Upper lobe of right lung (tissue), 1 donor: Measurements from ENCODE around the gene RIN1. TPM values are rescaled to one million over a fixed set of nuclear protein-coding genes. Genes with fewer than 3 reads are reported as not detected.
"Not testable (repeated sequence)": the region's sequence is repeated elsewhere in the genome, so short reads cannot be mapped to it uniquely, and the experiment has no call there.

Experiments used
- ATAC-seq: fragments of 200-7000 bp; cut with Tn5 transposase; one replicate; pipeline ENCODE4 v1.9.1; 2020; ENCODE audit warnings: mild to moderate bottlenecking, moderate library complexity
- DNase-seq: peaks from one replicate; pipeline ENCODE4 v3.0.0-alpha.2; 2020
- H3K27ac ChIP-seq: fragments of 200-600 bp; one replicate; pipeline ENCODE4 v1.8.0; 2022
- H3K27me3 ChIP-seq: fragments of 200-600 bp; one replicate; pipeline ENCODE4 v1.8.0; 2022; ENCODE audit warnings: mild to moderate bottlenecking
- H3K36me3 ChIP-seq: fragments of 200-600 bp; one replicate; pipeline ENCODE4 v1.8.0; 2022
- H3K4me1 ChIP-seq: fragments of 200-600 bp; one replicate; pipeline ENCODE4 v1.8.0; 2022
- H3K4me3 ChIP-seq: fragments of 200-600 bp; one replicate; pipeline ENCODE4 v1.8.0; 2022; ENCODE audit warnings: mild to moderate bottlenecking
- H3K9me3 ChIP-seq: fragments of 200-600 bp; one replicate; pipeline ENCODE4 v1.8.0; 2022
- intact Hi-C: fragments of 100-400 bp; cut with DNase I; formaldehyde crosslinking; loops from one replicate; pipeline ENCODE4 v1.11.0; 2022
- long read RNA-seq: library from polyadenylated mRNA; unstranded; transcript quantifications from one replicate; pipeline ENCODE4 v2.0.0, GENCODE V29; 2021
- total RNA-seq: library from RNA; stranded (reverse); fragmentation: NEBNext Ultra II Directional; extraction: Animal tissue kit (Norgen Biotek cat#: 25700); gene quantifications from one replicate; pipeline ENCODE4 v1.2.1, GENCODE V29; 2021
- TF ChIP-seq, protein P1 (sequence below): fragments of 200-600 bp; IDR thresholded peaks from one replicate; pipeline ENCODE4 v1.8.0; 2022; ENCODE audit warnings: antibody characterized with exemption
- donor health status: DM: no; HTN: yes; CAD: no; lungs with severe emphysema.

RIN1 gene, protein sequence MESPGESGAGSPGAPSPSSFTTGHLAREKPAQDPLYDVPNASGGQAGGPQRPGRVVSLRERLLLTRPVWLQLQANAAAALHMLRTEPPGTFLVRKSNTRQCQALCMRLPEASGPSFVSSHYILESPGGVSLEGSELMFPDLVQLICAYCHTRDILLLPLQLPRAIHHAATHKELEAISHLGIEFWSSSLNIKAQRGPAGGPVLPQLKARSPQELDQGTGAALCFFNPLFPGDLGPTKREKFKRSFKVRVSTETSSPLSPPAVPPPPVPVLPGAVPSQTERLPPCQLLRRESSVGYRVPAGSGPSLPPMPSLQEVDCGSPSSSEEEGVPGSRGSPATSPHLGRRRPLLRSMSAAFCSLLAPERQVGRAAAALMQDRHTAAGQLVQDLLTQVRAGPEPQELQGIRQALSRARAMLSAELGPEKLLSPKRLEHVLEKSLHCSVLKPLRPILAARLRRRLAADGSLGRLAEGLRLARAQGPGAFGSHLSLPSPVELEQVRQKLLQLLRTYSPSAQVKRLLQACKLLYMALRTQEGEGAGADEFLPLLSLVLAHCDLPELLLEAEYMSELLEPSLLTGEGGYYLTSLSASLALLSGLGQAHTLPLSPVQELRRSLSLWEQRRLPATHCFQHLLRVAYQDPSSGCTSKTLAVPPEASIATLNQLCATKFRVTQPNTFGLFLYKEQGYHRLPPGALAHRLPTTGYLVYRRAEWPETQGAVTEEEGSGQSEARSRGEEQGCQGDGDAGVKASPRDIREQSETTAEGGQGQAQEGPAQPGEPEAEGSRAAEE
- total RNA-seq: 7.4 TPM
- long read RNA-seq, transcript RIN1-201 (10 exons, 2,693 nt): major isoform, 5 of 13 reads
- long read RNA-seq, partial matches to known transcripts: 1 of 13 reads
- long read RNA-seq, other reads (novel, unspliced or antisense): 6 of 13 reads

DNA sequence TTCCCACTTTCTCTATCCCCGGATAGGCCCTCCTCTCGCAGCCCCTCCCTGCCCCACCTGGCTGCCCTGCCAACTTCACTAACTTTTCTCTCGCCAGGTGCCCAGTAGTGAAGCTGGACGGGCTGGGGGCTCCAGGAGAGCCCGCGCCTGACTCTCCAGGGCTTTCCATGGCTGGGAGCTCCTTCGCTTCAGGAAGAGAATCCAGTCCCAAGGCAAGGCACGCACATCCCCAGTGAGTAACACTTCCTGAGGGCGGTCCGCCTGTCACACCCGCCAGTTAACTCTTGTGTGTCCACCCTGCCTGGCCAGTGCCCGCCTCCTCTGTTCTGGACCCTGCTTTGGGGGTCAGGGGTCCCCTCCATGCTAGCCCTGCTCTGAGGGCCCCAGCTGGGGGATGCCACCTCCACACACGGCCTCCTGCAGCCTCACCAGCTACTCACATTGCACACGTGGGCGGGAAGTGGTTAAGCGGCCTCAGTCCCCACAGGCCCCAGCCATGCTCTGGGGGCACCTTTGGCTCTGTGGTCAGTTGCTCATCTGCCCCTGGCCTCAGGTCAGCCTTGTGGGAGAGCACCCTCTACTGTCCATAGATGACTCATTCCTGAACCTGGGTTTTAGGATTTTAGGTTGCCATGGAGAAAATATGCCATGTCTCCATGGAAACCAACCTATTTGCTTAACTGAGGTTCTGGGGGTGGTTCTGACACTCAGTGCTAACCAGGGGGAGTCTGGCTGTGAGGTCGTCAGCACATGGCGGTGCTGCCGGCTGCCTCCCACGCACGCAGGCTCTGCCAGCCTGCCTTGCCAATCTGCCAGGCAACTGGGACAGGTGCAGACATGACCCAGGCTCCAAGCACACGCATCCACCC is at the start of gene RIN1:
Gene RIN1 (minus strand): TSS at position 201 of the 869 bp plus-strand sequence. CDS start 32 bp downstream, at position 169.
- no peaks in the 10 kb centered on the region for H3K27me3 ChIP-seq
- TF ChIP-seq, protein P1, sequence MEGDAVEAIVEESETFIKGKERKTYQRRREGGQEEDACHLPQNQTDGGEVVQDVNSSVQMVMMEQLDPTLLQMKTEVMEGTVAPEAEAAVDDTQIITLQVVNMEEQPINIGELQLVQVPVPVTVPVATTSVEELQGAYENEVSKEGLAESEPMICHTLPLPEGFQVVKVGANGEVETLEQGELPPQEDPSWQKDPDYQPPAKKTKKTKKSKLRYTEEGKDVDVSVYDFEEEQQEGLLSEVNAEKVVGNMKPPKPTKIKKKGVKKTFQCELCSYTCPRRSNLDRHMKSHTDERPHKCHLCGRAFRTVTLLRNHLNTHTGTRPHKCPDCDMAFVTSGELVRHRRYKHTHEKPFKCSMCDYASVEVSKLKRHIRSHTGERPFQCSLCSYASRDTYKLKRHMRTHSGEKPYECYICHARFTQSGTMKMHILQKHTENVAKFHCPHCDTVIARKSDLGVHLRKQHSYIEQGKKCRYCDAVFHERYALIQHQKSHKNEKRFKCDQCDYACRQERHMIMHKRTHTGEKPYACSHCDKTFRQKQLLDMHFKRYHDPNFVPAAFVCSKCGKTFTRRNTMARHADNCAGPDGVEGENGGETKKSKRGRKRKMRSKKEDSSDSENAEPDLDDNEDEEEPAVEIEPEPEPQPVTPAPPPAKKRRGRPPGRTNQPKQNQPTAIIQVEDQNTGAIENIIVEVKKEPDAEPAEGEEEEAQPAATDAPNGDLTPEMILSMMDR: peak; percentile 36
- peak; percentile 78 for DNase-seq
- intact Hi-C loops: no loop called here
- no peaks in the 10 kb centered on the region for H3K9me3 ChIP-seq
- ATAC-seq: peak; percentile 70
- H3K36me3 ChIP-seq: peaks cover 44% of the 10 kb centered on the region
- peak within 1 kb of the TSS; percentile 75 for H3K27ac ChIP-seq
- H3K4me3 ChIP-seq: peak within 1 kb of the TSS; percentile 73
- H3K4me1 ChIP-seq: peaks cover 25% of the 10 kb centered on the region

DNA sequence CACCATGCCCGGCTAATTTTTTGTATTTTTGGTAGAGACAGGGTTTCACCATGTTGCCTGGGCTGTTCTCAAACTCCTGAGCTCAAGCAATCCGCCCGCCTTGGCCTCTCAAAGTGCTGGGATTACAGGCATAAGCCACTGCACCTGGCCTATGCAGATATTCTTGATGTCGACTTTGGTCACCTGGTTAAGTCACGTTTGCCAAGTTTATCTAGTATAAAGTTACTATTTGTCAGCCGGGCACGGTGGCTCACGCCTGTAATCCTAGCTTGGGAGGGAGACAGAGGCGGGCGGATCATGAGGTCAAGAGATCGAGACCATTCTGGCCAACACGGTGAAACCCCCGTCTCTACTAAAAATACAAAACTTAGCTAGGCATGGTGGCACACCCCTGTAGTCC is 48.1 kb upstream of the RIN1 start:
- H3K27me3 ChIP-seq, DNase-seq, H3K27ac ChIP-seq, H3K9me3 ChIP-seq, ATAC-seq, H3K4me3 ChIP-seq, H3K36me3 ChIP-seq, H3K4me1 ChIP-seq: not testable (repeated sequence)
- intact Hi-C loops: loop anchor here (10.0 kb wide), 1 partner anchor 70 kb away; the partner anchor contains the start of gene CD248

DNA sequence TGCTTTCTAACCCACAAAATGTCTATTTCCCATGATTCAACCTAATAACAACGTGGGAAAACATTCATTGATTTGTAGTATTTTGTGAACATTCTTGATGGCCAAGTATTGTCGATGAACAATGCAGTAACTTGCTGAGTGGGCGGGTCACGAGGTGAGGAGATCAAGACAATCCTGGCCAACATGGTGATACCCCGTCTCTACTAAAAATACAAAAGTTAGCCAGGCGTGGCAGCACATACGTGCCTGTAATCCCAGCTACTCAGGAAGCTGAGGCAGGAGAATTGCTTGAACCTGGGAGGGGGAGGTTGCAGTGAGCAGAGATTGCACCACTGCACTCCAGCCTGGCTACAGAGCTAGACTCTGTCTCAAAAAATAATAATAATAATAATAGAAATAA is 44.0 kb upstream of the RIN1 start:
- intact Hi-C loops: loop anchor here (10.0 kb wide), 1 partner anchor 65 kb away; the partner anchor contains the start of gene CD248
- not testable (repeated sequence) for DNase-seq, ATAC-seq

DNA sequence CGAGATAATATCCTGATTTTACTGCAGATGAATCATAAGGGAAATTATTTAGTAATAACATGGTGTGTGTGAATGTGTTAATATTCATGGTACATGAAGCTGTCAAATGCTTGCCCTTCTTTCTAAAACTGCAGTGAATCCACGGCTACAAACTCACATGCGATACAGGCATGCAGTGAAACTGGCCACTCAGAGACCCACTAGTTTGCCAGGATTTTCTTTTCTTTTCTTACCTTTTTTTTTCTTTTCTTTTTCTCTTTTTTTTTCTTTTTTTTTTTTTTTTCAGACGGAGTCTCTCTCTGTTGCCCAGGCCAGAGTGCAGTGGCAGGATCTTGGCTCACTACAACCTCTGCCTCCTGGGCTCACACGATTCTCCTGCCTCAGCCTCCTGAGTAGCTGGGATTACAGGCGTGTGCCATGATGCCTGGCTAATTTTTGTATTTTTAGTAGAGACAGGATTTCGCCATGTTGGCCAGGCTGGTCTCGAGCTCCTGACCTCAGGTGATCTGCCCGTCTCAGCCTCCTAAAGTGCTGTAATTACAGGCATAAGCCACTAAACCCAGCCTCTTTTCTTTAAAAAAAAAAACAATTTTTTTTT is 37.6 kb upstream of the RIN1 start:
- DNase-seq, intact Hi-C loops, ATAC-seq, H3K36me3 ChIP-seq, H3K9me3 ChIP-seq, H3K27ac ChIP-seq, H3K27me3 ChIP-seq, H3K4me1 ChIP-seq, H3K4me3 ChIP-seq: not testable (repeated sequence)

More for the DNA sequence above, 44.0 kb upstream of the RIN1 start:
- not testable (repeated sequence) for H3K27me3 ChIP-seq, H3K27ac ChIP-seq, H3K36me3 ChIP-seq, H3K4me1 ChIP-seq, H3K9me3 ChIP-seq, H3K4me3 ChIP-seq

DNA sequence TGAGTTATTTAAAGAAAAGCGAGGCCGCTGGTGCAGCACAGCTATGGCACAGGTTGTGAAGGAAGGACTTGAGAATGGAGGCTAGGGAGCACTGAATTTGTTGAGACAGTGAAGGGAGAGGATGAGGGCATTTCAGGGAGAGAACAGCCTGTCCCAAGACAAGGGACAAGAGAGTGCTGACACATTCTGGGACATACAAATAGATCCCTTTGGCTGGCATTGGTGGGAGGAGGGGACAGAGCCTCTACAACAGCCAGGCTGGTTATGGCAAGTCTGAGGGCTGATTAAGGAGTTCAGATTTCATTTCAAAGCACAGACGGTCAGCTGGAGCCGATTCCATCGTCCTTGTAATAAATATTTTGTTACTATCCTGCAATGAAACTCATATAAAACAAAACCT is 37.0 kb upstream of the RIN1 start:
- H3K9me3 ChIP-seq: no peaks in the 10 kb centered on the region
- H3K4me1 ChIP-seq: peaks cover 9% of the 10 kb centered on the region
- H3K27me3 ChIP-seq: peaks cover 5% of the 10 kb centered on the region
- DNase-seq (no peak), ATAC-seq (no peak)
- H3K36me3 ChIP-seq: no peaks in the 10 kb centered on the region
- TF ChIP-seq, protein P1: no peak
- intact Hi-C loops: no loop called here
- H3K27ac ChIP-seq: no peak overlapping the region
- no peak overlapping the region for H3K4me3 ChIP-seq

DNA sequence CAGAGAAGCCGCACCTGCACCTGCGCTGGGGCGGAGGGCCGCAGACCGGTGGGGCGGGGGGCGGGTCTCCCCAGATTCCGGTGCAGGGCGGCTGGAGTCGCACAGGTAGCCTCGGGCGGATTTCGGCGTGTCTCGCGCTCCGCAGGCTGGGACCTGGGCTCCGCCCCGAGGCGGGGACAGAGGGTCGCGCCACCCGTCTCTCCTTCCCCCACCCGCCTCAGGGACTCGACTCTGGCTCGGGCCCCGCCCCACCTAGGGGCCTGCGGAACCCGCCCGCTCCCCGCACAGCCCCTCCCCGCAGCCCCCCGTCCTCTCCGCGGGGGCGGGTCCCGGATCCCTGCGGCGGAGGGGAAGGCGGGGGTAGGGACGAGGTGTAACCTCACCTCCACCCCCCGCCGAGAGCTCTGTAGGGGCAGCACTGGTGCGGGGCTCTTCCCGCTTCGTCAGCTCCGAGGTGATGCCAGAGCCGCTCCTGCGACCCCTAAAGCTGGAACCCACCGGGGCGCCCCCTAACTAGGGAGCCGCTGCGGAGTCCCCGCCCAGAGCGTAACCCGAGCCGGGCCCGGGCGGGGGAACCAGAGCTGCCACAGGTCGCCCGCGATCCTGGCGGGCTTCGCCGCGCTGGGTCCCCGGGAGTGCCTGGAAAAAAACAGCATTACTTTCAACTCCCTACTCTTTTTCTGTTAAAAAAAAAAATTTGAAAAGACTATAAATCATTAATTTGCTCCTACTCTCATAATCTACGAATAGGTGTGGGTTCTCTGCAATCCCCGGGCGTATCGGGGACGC is 35.6 kb upstream of the RIN1 start, which contains the start of gene SLC29A2:
Gene SLC29A2 (minus strand): TSS at position 134 of the 789 bp plus-strand sequence. CDS start 169 bp downstream, outside the sequence.
- Histone ChIP-seq H3K27ac (peak within 1 kb of the TSS; percentile 80), H3K36me3 (no peaks in the 10 kb centered on the region), H3K9me3 (no peaks in the 10 kb centered on the region), H3K4me1 (peaks cover 9% of the 10 kb centered on the region), H3K4me3 (peak within 1 kb of the TSS; percentile 74), H3K27me3 (peaks cover 5% of the 10 kb centered on the region)
- TF ChIP-seq, protein P1: no peak
- peak; percentile 94 for ATAC-seq
- peak; percentile 95 for DNase-seq
- intact Hi-C loops: no loop called here
